Measurements from ENCODE around the gene RNF144A.

The RNF144A gene

GRCh38 chr2:6943523-6943922 is 26.3 kb downstream of the RNF144A start:
- TF ChIP-seq MAX (IDR thresholded peaks at IDR 0.05) (no peak), TCF12 (IDR thresholded peaks at IDR 0.05; ENCODE audit: low read depth) (no peak), CEBPB (IDR thresholded peaks at IDR 0.05) (no peak), TAF1 (IDR thresholded peaks at IDR 0.05; ENCODE audit: low read depth) (no peak), USF1 (IDR thresholded peaks at IDR 0.05) (no peak), CREB1 (IDR thresholded peaks at IDR 0.05; ENCODE audit: low read depth) (no peak), ZBTB7A (IDR thresholded peaks at IDR 0.05; ENCODE audit: low read depth) (no peak), YY1 (IDR thresholded peaks at IDR 0.05; ENCODE audit: low read depth) (no peak), EGR1 (IDR thresholded peaks at IDR 0.05) (no peak), RAD21 (IDR thresholded peaks at IDR 0.05; ENCODE audit: low read depth) (no peak)

- no peak for TF ChIP-seq CREB1 (IDR thresholded peaks at IDR 0.05; ENCODE audit: low read depth)
- no peak for TF ChIP-seq TEAD4 (IDR thresholded peaks at IDR 0.05)
- TF ChIP-seq TCF12 (IDR thresholded peaks at IDR 0.05; ENCODE audit: low read depth): no peak
- TF ChIP-seq EGR1 (IDR thresholded peaks at IDR 0.05): no peak
- TF ChIP-seq NFIC (IDR thresholded peaks at IDR 0.05): no peak
- TF ChIP-seq FOXM1 (IDR thresholded peaks at IDR 0.05; ENCODE audit: borderline replicate concordance, low read depth): no peak
- TF ChIP-seq USF1 (IDR thresholded peaks at IDR 0.05): no peak
- TF ChIP-seq RAD21 (IDR thresholded peaks at IDR 0.05; ENCODE audit: low read depth): no peak
- TF ChIP-seq YY1 (IDR thresholded peaks at IDR 0.05; ENCODE audit: low read depth): no peak
- no peak for TF ChIP-seq CEBPB (IDR thresholded peaks at IDR 0.05)
- TF ChIP-seq EP300 (IDR thresholded peaks at IDR 0.05; ENCODE audit: borderline replicate concordance): no peak
- TF ChIP-seq REST (IDR thresholded peaks at IDR 0.05; ENCODE audit: low read depth): no peak
- TF ChIP-seq ZBTB7A (IDR thresholded peaks at IDR 0.05; ENCODE audit: low read depth): no peak
- no peak for TF ChIP-seq MAX (IDR thresholded peaks at IDR 0.05)
- no peak for TF ChIP-seq TAF1 (IDR thresholded peaks at IDR 0.05; ENCODE audit: low read depth)
These were observed 26.8 kb downstream of the RNF144A start for GRCh38 chr2:6943971-6944370.

GRCh38 chr2:6944555-6944954 is 27.3 kb downstream of the RNF144A start:
- TF ChIP-seq EGR1 (IDR thresholded peaks at IDR 0.05): no peak
- TF ChIP-seq RAD21 (IDR thresholded peaks at IDR 0.05; ENCODE audit: low read depth): no peak
- no peak for TF ChIP-seq FOXM1 (IDR thresholded peaks at IDR 0.05; ENCODE audit: borderline replicate concordance, low read depth)
- no peak for TF ChIP-seq TEAD4 (IDR thresholded peaks at IDR 0.05)
- no peak for TF ChIP-seq EP300 (IDR thresholded peaks at IDR 0.05; ENCODE audit: borderline replicate concordance)
- no peak for TF ChIP-seq CEBPB (IDR thresholded peaks at IDR 0.05)
- TF ChIP-seq YY1 (IDR thresholded peaks at IDR 0.05; ENCODE audit: low read depth): no peak
- TF ChIP-seq MAX (IDR thresholded peaks at IDR 0.05): no peak
- TF ChIP-seq REST (IDR thresholded peaks at IDR 0.05; ENCODE audit: low read depth): no peak
- TF ChIP-seq TCF12 (IDR thresholded peaks at IDR 0.05; ENCODE audit: low read depth): no peak
- TF ChIP-seq TAF1 (IDR thresholded peaks at IDR 0.05; ENCODE audit: low read depth): no peak
- no peak for TF ChIP-seq NFIC (IDR thresholded peaks at IDR 0.05)
- TF ChIP-seq ZBTB7A (IDR thresholded peaks at IDR 0.05; ENCODE audit: low read depth): no peak
- no peak for TF ChIP-seq CREB1 (IDR thresholded peaks at IDR 0.05; ENCODE audit: low read depth)
- TF ChIP-seq USF1 (IDR thresholded peaks at IDR 0.05): no peak

GRCh38 chr2:6945087-6945813 is 28.0 kb downstream of the RNF144A start:
- TF ChIP-seq EP300 (IDR thresholded peaks at IDR 0.05; ENCODE audit: borderline replicate concordance): no peak
- TF ChIP-seq USF1 (IDR thresholded peaks at IDR 0.05): no peak
- no peak for TF ChIP-seq NFIC (IDR thresholded peaks at IDR 0.05)
- no peak for TF ChIP-seq FOXM1 (IDR thresholded peaks at IDR 0.05; ENCODE audit: borderline replicate concordance, low read depth)
- TF ChIP-seq TCF12 (IDR thresholded peaks at IDR 0.05; ENCODE audit: low read depth): no peak
- TF ChIP-seq TEAD4 (IDR thresholded peaks at IDR 0.05): no peak
- no peak for TF ChIP-seq ZBTB7A (IDR thresholded peaks at IDR 0.05; ENCODE audit: low read depth)
- no peak for TF ChIP-seq REST (IDR thresholded peaks at IDR 0.05; ENCODE audit: low read depth)
- no peak for TF ChIP-seq YY1 (IDR thresholded peaks at IDR 0.05; ENCODE audit: low read depth)
- TF ChIP-seq CREB1 (IDR thresholded peaks at IDR 0.05; ENCODE audit: low read depth): no peak
- no peak for TF ChIP-seq MAX (IDR thresholded peaks at IDR 0.05)
- no peak for TF ChIP-seq CEBPB (IDR thresholded peaks at IDR 0.05)
- no peak for TF ChIP-seq TAF1 (IDR thresholded peaks at IDR 0.05; ENCODE audit: low read depth)
- no peak for TF ChIP-seq EGR1 (IDR thresholded peaks at IDR 0.05)
- no peak for TF ChIP-seq RAD21 (IDR thresholded peaks at IDR 0.05; ENCODE audit: low read depth)

Data from Ishikawa (cell line).